WI38 (cell line): Measurements from ENCODE around the gene SLC12A5.

Source experiments
- H3K4me3 ChIP-seq: 2 replicates; pipeline ENCODE4 v1.5.1; 2011; ENCODE audit warnings: low read depth, mild to moderate bottlenecking, control low read depth, low read length
- CTCF ChIP-seq: IDR thresholded peaks from 2 replicates; pipeline ENCODE4 v1.5.1; 2012; ENCODE audit warnings: low read depth, mild to moderate bottlenecking, control low read depth, low read length

The SLC12A5 gene

GRCh38 chr20:46007671-46008070, 21.3 kb upstream of the SLC12A5 start:
- TF ChIP-seq CTCF, result no peak
- H3K4me3 ChIP-seq, result no peak overlapping the region

- TF ChIP-seq CTCF, result no peak
- H3K4me3 ChIP-seq, result no peak overlapping the region
These were observed 19.2 kb upstream of the SLC12A5 start for GRCh38 chr20:46009816-46010215.

- no peak overlapping the region for H3K4me3 ChIP-seq
- TF ChIP-seq CTCF, result no peak
These were observed 18.3 kb upstream of the SLC12A5 start for GRCh38 chr20:46010491-46011391.

DNA sequence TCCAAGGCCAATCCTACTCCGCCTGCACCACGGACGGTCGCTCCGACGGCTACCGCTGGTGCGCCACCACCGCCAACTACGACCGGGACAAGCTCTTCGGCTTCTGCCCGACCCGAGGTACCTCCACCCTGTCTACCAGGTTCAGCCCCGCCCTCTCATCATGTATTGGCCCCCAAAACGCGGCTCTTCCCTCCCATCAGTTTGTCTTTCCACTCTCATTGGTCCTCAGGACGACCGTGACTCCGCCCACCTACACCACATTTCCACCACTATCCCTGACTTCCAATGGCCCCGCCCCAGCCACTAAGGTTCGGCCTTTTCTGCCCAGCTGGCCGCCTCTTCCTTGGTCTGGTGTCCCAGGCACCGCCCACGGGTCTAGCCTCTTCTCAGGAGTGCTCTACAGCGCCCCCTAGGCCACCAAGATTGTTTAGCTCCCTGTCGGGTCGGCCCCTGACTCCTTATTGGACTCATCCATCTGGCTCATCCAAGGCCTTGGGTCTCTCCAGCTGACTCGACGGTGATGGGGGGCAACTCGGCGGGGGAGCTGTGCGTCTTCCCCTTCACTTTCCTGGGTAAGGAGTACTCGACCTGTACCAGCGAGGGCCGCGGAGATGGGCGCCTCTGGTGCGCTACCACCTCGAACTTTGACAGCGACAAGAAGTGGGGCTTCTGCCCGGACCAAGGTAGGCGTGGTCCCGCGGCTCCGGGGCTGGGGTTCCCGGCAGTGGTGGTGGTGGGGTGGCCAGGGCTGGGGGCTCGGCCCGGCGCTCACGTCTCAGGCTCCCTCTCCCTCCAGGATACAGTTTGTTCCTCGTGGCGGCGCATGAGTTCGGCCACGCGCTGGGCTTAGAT, 17.2 kb upstream of the SLC12A5 start:
- TF ChIP-seq CTCF, result peak; percentile 18; the same call in 1 of the 2 replicates
- H3K4me3 ChIP-seq, result no peak overlapping the region

DNA sequence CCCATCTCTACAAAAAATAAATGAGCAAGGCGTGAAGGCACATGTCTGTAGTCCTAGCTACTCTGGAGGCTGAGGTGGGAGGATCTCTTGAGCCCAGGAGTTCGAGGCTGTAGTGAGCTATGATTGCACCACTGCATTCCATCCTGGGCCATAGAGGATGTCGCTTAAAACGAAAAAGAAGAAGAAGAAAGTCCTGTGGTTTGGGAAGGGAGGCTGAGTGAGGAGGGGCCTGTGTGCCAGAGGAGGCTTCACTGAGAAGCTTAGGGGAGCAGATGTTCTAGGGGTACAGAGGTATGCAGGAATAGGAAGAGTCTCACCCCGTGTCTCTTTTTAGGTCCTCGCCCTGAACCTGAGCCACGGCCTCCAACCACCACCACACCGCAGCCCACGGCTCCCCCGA, 16.1 kb upstream of the SLC12A5 start:
- H3K4me3 ChIP-seq, result no peak overlapping the region
- no peak for TF ChIP-seq CTCF

DNA sequence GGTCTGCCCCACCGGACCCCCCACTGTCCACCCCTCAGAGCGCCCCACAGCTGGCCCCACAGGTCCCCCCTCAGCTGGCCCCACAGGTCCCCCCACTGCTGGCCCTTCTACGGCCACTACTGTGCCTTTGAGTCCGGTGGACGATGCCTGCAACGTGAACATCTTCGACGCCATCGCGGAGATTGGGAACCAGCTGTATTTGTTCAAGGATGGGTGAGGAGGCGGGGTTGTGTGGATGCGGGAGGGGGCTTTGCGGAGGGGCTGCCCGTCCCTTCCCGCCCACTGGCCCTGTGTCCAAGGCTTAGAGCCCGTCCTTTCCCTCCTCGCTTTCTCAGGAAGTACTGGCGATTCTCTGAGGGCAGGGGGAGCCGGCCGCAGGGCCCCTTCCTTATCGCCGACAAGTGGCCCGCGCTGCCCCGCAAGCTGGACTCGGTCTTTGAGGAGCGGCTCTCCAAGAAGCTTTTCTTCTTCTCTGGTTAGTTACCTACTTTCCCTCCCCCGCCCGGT, 15.6 kb upstream of the SLC12A5 start:
- no peak overlapping the region for H3K4me3 ChIP-seq
- no peak for TF ChIP-seq CTCF
